Measurements from ENCODE around the gene ADAM15.
A peak's percentile ranks its signal among the peaks of the same experiment; 100 is the strongest.

The ADAM15 gene

GRCh38 chr1:155007251-155007828 lies 43.8 kb upstream of the ADAM15 start:
- DNase-seq (ENCODE audit: low spot score in 2 of 2) = no peak
- H3K4me3 Mint-ChIP-seq = no peak overlapping the region
- H3K27me3 Mint-ChIP-seq = no peaks in the 10 kb centered on the region
- ATAC-seq (replicated peaks; ENCODE audit: extremely low read depth, poor library complexity, severe bottlenecking) = no peak
- H3K4me1 Mint-ChIP-seq = peaks cover 68% of the 10 kb centered on the region
- H3K27ac Mint-ChIP-seq (ENCODE audit: low read depth) = no peak overlapping the region
- H3K36me3 Mint-ChIP-seq (ENCODE audit: insufficient read depth) = peaks cover 2% of the 10 kb centered on the region
- no peaks in the 10 kb centered on the region for H3K9me3 Mint-ChIP-seq

DNA sequence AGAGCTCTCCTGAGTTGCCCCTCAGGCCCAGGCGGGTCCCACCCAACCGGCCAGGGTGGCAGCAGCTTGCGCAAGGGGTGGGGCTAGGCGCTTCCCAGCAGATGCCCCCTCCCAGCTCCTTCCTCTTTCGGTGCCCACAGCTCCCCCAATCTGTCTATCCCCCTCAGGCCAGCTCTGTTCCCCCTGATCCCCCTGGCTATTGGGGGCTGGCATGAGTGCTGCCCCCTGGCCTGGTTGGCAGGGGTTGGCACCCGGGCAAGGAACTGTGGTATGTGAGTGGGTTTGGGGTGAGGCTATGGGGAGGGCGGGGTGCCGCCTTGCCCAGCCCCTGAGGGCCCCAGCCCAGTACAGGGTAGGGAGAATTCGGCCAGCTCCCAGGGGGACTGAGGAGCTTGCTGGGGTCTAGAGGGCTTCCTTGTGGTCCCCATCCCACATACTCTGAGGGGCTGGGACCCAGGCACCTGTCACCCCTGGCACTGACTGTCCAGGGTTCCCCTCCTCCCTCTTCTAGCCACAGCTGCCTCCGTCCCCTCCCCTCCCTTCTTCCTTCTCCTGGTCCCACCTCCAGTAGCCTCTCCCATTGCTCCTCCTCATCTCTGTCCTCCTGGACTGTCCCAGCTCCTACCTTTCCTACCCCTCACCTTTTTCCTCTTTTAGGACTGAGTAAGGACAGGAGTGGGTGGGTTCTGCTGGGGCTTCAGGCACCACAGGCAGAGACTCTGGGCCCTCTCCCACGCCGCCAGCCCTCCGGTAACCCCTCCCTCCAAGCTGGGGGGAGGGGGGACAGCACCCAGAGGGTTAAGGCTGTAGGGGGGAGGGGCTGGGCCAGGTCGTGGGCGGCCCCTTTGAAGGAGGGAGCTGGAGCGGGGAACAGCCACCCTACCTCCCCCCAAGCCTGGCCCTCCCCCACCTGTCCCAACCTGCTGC lies 42.8 kb upstream of the ADAM15 start:
- Mint-ChIP-seq H3K36me3 (ENCODE audit: insufficient read depth) (peaks cover 2% of the 10 kb centered on the region), H3K27me3 (no peaks in the 10 kb centered on the region), H3K4me3 (peak overlapping the region; percentile 54), H3K4me1 (peaks cover 74% of the 10 kb centered on the region), H3K27ac (ENCODE audit: low read depth) (peak overlapping the region; percentile 60), H3K9me3 (no peaks in the 10 kb centered on the region)
- no peak for DNase-seq (ENCODE audit: low spot score in 2 of 2)
- ATAC-seq (replicated peaks; ENCODE audit: extremely low read depth, poor library complexity, severe bottlenecking) = no peak

GRCh38 chr1:155009221-155009711 lies 41.9 kb upstream of the ADAM15 start:
- ATAC-seq (replicated peaks; ENCODE audit: extremely low read depth, poor library complexity, severe bottlenecking) (no peak), DNase-seq (ENCODE audit: low spot score in 2 of 2) (no peak)
- Mint-ChIP-seq H3K27ac (ENCODE audit: low read depth) (peak overlapping the region; percentile 60), H3K27me3 (no peaks in the 10 kb centered on the region), H3K4me3 (peak overlapping the region; percentile 54), H3K9me3 (no peaks in the 10 kb centered on the region), H3K4me1 (peaks cover 74% of the 10 kb centered on the region), H3K36me3 (ENCODE audit: insufficient read depth) (peaks cover 2% of the 10 kb centered on the region)

DNA sequence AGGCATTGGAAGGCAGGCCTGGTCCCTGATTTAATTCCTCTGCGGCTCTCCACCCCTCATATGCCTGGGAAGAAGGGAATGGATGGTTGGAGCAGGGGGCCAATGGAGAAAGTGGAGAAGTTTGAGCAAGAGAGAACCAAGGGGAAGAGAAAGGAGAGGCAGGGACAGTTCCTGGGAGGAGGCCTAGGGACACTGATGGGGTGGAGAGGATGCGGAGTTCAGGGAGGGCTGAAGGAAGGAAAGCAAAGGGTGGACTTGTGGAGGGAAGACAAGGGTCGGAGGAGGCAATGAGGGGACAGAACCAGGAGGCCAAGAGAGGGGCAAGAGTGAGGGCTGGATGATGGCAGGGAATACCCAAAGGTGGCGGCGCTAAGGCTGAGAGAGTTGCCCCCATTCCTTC lies 41.4 kb upstream of the ADAM15 start:
- peaks cover 2% of the 10 kb centered on the region for H3K36me3 Mint-ChIP-seq (ENCODE audit: insufficient read depth)
- H3K27me3 Mint-ChIP-seq = no peaks in the 10 kb centered on the region
- ATAC-seq (replicated peaks; ENCODE audit: extremely low read depth, poor library complexity, severe bottlenecking) (no peak), DNase-seq (ENCODE audit: low spot score in 2 of 2) (no peak)
- peak overlapping the region; percentile 54 for H3K4me3 Mint-ChIP-seq
- H3K27ac Mint-ChIP-seq (ENCODE audit: low read depth) = peak overlapping the region; percentile 60
- no peaks in the 10 kb centered on the region for H3K9me3 Mint-ChIP-seq
- H3K4me1 Mint-ChIP-seq = peaks cover 70% of the 10 kb centered on the region

GRCh38 chr1:155010211-155010918 lies 40.8 kb upstream of the ADAM15 start:
- peak overlapping the region; percentile 60 for H3K27ac Mint-ChIP-seq (ENCODE audit: low read depth)
- peaks cover 69% of the 10 kb centered on the region for H3K4me1 Mint-ChIP-seq
- no peaks in the 10 kb centered on the region for H3K27me3 Mint-ChIP-seq
- peaks cover 3% of the 10 kb centered on the region for H3K36me3 Mint-ChIP-seq (ENCODE audit: insufficient read depth)
- DNase-seq (ENCODE audit: low spot score in 2 of 2) (no peak), ATAC-seq (replicated peaks; ENCODE audit: extremely low read depth, poor library complexity, severe bottlenecking) (no peak)
- no peaks in the 10 kb centered on the region for H3K9me3 Mint-ChIP-seq
- peak overlapping the region; percentile 54 for H3K4me3 Mint-ChIP-seq

DNA sequence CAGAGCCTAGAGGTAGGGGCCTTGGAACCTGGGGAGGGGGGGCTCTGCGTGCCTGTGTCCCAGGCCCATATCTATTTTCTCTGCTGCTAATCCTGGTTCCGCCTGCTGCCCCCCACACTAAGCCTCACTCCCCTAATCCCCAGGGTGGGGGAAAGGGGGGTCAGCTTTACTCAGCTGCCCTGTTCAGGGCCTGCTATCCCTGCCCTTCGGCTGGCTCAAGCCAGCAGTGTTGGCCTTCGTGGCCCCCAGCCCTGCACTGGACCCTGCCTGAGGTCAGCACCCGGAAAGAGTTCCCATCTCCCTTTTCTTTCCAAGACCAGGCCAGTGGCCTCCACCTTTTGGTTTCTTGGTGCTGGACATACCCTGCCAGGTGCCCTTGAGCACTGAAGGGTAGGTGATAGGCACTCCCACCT lies 40.1 kb upstream of the ADAM15 start:
- peak overlapping the region; percentile 22 for H3K27ac Mint-ChIP-seq (ENCODE audit: low read depth)

GRCh38 chr1:155011437-155012025 lies 39.6 kb upstream of the ADAM15 start:
- ATAC-seq (replicated peaks; ENCODE audit: extremely low read depth, poor library complexity, severe bottlenecking) (no peak), DNase-seq (ENCODE audit: low spot score in 2 of 2) (no peak)
- Mint-ChIP-seq H3K4me1 (peaks cover 68% of the 10 kb centered on the region), H3K27ac (ENCODE audit: low read depth) (peak overlapping the region; percentile 22), H3K27me3 (no peaks in the 10 kb centered on the region), H3K9me3 (no peaks in the 10 kb centered on the region), H3K4me3 (peak overlapping the region; percentile 11), H3K36me3 (ENCODE audit: insufficient read depth) (peaks cover 10% of the 10 kb centered on the region)

More for the DNA sequence above, 40.1 kb upstream of the ADAM15 start:
- Mint-ChIP-seq H3K27me3 (no peaks in the 10 kb centered on the region), H3K36me3 (ENCODE audit: insufficient read depth) (peaks cover 7% of the 10 kb centered on the region), H3K9me3 (no peaks in the 10 kb centered on the region), H3K4me1 (peaks cover 69% of the 10 kb centered on the region), H3K4me3 (peak overlapping the region; percentile 11)
- DNase-seq (ENCODE audit: low spot score in 2 of 2) (no peak), ATAC-seq (replicated peaks; ENCODE audit: extremely low read depth, poor library complexity, severe bottlenecking) (no peak)

DNA sequence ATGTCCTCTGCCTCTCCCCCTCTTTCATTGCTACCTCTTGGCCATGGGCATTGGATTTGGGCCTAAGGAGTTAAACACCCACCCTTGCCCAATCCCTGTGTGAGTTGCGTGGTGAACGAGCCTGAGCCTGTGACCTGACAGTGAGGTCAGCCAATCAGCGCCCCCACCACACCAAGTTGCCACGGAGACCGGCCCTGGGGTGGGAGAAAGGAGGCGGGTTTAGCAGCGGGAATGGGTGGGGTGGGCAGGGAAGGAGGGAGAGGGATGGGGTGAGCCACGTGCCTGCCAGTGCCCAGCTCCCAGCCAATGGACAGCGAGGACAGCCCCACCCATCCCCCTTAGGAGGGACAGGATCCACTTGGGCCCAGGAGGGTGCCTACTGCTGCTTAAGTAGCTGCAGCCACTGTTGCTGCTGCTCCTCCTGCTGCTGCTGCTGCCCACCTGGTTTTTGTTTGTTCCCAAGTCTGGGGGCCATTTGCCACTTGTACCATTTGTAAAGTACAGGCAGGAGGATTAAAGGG lies 39.0 kb upstream of the ADAM15 start:
- Mint-ChIP-seq H3K4me3 (peak overlapping the region; percentile 62), H3K36me3 (ENCODE audit: insufficient read depth) (peaks cover 11% of the 10 kb centered on the region), H3K27ac (ENCODE audit: low read depth) (peak overlapping the region; percentile 46), H3K27me3 (no peaks in the 10 kb centered on the region), H3K4me1 (peaks cover 67% of the 10 kb centered on the region), H3K9me3 (no peaks in the 10 kb centered on the region)
- DNase-seq (ENCODE audit: low spot score in 2 of 2) (no peak), ATAC-seq (replicated peaks; ENCODE audit: extremely low read depth, poor library complexity, severe bottlenecking) (no peak)

- Mint-ChIP-seq H3K27ac (ENCODE audit: low read depth) (peak overlapping the region; percentile 46), H3K36me3 (ENCODE audit: insufficient read depth) (peaks cover 11% of the 10 kb centered on the region), H3K4me3 (peak overlapping the region; percentile 62), H3K9me3 (no peaks in the 10 kb centered on the region), H3K4me1 (peaks cover 69% of the 10 kb centered on the region), H3K27me3 (no peaks in the 10 kb centered on the region)
- ATAC-seq (replicated peaks; ENCODE audit: extremely low read depth, poor library complexity, severe bottlenecking) = no peak
- no peak for DNase-seq (ENCODE audit: low spot score in 2 of 2)
Observed at GRCh38 chr1:155012776-155013602, 38.1 kb upstream of the ADAM15 start.

DNA sequence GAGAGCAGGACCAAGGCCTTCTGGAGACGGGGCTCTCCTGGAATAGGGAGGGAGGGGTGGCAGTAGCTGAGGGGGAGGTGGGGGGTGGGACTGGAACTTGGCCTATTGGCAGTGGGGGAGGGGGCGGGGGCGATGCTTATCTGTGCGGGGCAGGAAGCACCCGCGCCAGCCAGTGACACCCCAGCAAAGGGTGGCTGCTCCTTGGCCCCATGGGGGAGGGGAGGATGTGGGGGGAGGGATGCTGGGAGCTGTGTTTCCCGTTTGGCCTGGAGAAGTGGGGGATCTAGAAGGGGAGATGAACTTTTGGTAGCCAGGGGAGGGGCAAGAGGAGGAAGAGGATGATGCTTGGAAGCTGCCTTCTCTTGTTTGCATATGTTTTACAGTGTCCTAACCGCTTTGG lies 37.5 kb upstream of the ADAM15 start:
- Mint-ChIP-seq H3K36me3 (ENCODE audit: insufficient read depth) (peaks cover 10% of the 10 kb centered on the region), H3K4me3 (peak overlapping the region; percentile 62), H3K27me3 (no peaks in the 10 kb centered on the region), H3K27ac (ENCODE audit: low read depth) (peak overlapping the region; percentile 46), H3K9me3 (no peaks in the 10 kb centered on the region), H3K4me1 (peaks cover 66% of the 10 kb centered on the region)
- DNase-seq (ENCODE audit: low spot score in 2 of 2) (no peak), ATAC-seq (replicated peaks; ENCODE audit: extremely low read depth, poor library complexity, severe bottlenecking) (no peak)

DNA sequence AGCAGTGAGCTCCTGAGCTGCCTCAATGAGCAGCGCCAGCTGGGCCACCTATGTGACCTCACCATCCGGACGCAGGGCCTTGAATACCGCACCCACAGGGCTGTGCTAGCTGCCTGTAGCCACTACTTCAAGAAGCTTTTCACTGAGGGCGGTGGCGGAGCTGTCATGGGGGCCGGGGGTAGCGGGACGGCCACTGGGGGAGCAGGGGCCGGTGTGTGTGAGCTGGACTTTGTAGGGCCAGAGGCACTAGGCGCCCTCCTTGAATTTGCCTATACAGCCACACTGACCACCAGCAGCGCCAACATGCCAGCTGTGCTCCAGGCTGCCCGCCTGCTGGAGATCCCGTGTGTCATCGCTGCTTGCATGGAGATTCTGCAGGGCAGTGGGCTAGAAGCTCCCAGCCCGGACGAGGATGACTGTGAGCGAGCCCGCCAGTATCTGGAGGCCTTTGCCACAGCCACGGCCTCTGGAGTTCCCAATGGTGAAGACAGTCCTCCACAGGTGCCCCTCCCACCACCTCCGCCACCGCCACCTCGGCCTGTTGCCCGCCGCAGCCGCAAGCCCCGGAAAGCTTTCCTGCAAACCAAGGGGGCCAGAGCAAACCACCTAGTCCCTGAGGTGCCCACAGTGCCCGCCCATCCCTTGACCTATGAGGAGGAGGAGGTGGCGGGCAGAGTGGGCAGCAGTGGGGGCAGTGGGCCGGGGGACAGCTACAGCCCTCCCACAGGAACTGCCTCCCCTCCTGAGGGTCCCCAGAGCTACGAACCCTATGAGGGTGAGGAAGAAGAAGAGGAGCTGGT lies 36.2 kb upstream of the ADAM15 start:
- peaks cover 62% of the 10 kb centered on the region for H3K4me1 Mint-ChIP-seq
- no peak for ATAC-seq (replicated peaks; ENCODE audit: extremely low read depth, poor library complexity, severe bottlenecking)
- no peak for DNase-seq (ENCODE audit: low spot score in 2 of 2)
- no peak overlapping the region for H3K4me3 Mint-ChIP-seq
- H3K9me3 Mint-ChIP-seq = no peaks in the 10 kb centered on the region
- H3K36me3 Mint-ChIP-seq (ENCODE audit: insufficient read depth) = peaks cover 10% of the 10 kb centered on the region
- no peak overlapping the region for H3K27ac Mint-ChIP-seq (ENCODE audit: low read depth)
- no peaks in the 10 kb centered on the region for H3K27me3 Mint-ChIP-seq

All from central memory CD8-positive, alpha-beta T cell (primary cell).